ENCODE data around the gene AFF2. TPM values are rescaled to one million over a fixed set of nuclear protein-coding genes. Genes with fewer than 3 reads are reported as not detected.
A peak's percentile ranks its signal among the peaks of the same experiment; 100 is the strongest.

AFF2 gene
- total RNA-seq, 1 experiment from 2014 or later, result 0.19 TPM

DNA sequence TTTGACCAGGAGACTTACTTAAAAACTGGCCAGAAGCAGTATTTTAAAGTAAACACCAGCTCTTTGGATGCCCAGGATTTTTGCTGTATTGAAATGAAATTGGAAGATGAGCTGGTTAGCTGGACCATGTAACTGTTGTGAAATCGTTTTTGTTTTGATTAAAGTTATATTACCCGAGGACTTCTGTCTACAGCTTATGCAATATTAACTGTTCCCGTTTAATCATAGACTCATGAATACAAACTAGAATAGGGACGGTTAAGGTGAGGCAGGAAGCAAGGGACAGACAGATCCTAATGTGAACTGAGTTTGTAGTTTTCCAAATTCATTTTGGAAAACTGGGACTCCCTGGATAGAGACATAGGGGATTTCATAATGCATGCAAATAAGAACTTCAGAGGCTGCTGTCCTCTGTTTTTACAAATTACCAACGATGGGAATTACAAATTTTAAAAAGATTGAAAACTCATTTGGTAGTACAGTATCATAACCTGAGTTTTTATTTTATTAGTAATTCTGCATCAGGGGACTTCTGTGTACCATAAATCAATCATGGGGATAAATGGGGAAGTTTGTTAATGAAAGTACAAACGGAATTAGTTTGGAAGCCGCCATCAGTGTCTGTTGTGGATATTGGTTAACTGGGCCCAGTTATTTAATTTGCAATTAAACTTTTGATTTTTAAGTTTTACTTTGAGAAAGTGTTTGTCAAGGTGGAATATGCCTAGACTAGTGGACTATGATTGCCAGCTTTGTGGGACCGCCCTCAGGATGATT is 304.4 kb downstream of the AFF2 start:
- POLR2A ChIA-PET, result no interaction called here

DNA sequence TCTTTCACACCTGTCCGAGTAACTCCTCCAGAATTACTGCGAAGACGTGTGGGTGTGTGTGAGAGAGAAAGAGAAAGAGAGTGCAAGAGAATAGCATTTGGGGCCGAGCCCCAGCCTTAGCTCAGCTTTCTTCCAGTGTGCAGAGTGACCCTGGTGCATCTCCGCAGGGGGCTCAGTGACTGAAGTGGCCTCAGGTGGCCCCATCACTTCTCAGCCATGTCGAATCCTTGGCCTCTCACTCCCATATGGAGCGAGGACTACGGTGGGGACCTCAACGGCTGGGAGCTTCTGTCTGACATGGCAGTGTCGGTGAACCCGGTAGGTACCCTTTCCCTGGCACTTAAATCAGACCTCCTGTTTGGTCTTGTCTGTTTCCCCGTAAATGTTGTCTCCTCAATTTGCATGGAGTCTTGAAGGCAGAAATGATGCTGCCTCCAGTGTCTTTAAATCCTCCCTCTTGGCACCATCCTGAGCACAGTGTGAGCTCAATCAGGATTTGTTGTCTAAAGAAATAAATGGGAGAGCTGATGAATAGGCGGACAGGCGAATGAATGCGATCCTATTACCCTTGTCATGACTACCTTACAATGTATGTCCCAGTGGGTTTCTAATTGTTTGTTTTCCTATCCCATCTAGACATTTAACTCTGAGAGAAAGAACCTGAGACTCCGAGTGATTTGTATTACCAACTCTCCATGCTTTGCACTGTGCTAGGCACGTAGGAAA is 305.9 kb downstream of the AFF2 start:
- DNase-seq (ENCODE audit: unreplicated experiment), result no peak
- Mint-ChIP-seq H3K27ac (ENCODE audit: low read depth, unreplicated experiment) (no peak overlapping the region), H3K9me3 (ENCODE audit: unreplicated experiment) (peaks cover 19% of the 10 kb centered on the region), H3K4me3 (ENCODE audit: unreplicated experiment) (no peak overlapping the region), H3K27me3 (ENCODE audit: insufficient read depth, unreplicated experiment) (no peaks in the 10 kb centered on the region), H3K4me1 (ENCODE audit: insufficient read depth, unreplicated experiment) (peaks cover 4% of the 10 kb centered on the region), H3K36me3 (ENCODE audit: insufficient read depth, unreplicated experiment) (no peaks in the 10 kb centered on the region)
- TF ChIP-seq, protein P1, sequence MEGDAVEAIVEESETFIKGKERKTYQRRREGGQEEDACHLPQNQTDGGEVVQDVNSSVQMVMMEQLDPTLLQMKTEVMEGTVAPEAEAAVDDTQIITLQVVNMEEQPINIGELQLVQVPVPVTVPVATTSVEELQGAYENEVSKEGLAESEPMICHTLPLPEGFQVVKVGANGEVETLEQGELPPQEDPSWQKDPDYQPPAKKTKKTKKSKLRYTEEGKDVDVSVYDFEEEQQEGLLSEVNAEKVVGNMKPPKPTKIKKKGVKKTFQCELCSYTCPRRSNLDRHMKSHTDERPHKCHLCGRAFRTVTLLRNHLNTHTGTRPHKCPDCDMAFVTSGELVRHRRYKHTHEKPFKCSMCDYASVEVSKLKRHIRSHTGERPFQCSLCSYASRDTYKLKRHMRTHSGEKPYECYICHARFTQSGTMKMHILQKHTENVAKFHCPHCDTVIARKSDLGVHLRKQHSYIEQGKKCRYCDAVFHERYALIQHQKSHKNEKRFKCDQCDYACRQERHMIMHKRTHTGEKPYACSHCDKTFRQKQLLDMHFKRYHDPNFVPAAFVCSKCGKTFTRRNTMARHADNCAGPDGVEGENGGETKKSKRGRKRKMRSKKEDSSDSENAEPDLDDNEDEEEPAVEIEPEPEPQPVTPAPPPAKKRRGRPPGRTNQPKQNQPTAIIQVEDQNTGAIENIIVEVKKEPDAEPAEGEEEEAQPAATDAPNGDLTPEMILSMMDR (IDR thresholded peaks at IDR 0.05; ENCODE audit: unreplicated experiment), result no peak
- ChIA-PET POLR2A (no interaction called here), CTCF (no interaction called here)
- intact Hi-C loops (cut with micrococcal nuclease), result no loop called here
- no TSS peak for BruUV-seq (replicated peaks)

More for the DNA sequence above, 304.4 kb downstream of the AFF2 start:
- CTCF ChIA-PET, result no interaction called here
- BruUV-seq (replicated peaks), result no TSS peak
- peak; percentile 27 for DNase-seq (ENCODE audit: unreplicated experiment)
- Mint-ChIP-seq H3K4me3 (ENCODE audit: unreplicated experiment) (no peak overlapping the region), H3K4me1 (ENCODE audit: insufficient read depth, unreplicated experiment) (peaks cover 4% of the 10 kb centered on the region), H3K36me3 (ENCODE audit: insufficient read depth, unreplicated experiment) (no peaks in the 10 kb centered on the region), H3K27ac (ENCODE audit: low read depth, unreplicated experiment) (no peak overlapping the region), H3K27me3 (ENCODE audit: insufficient read depth, unreplicated experiment) (no peaks in the 10 kb centered on the region), H3K9me3 (ENCODE audit: unreplicated experiment) (peaks cover 12% of the 10 kb centered on the region)
- intact Hi-C loops (cut with micrococcal nuclease), result no loop called here
- TF ChIP-seq, protein P1 (IDR thresholded peaks at IDR 0.05; ENCODE audit: unreplicated experiment), result no peak

DNA sequence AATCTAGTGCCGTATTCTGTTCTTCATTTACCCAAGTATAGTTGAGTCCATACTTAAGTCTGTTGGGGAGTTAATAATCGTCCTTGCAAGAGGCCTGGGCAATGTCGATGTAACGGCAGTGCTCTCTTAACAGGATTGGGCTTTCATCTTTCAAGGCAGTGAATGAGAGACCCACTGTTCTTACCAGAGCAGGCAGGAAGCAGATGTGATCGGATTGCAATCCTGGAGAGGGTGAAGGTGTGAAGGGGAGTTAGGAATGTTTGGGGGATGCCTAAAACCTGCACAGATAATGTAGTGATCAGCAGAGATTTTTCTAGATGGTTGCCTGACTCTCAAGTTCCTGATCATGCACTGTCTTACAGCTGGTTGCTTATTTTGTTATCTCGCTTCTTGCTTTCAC is 308.4 kb downstream of the AFF2 start:
- H3K36me3 Mint-ChIP-seq (ENCODE audit: insufficient read depth, unreplicated experiment), result no peaks in the 10 kb centered on the region
- ChIA-PET POLR2A (no interaction called here), CTCF (no interaction called here)
- H3K27me3 Mint-ChIP-seq (ENCODE audit: insufficient read depth, unreplicated experiment), result no peaks in the 10 kb centered on the region
- DNase-seq (ENCODE audit: unreplicated experiment), result no peak
- H3K9me3 Mint-ChIP-seq (ENCODE audit: unreplicated experiment), result peaks cover 11% of the 10 kb centered on the region
- intact Hi-C loops (cut with micrococcal nuclease), result no loop called here
- TF ChIP-seq, protein P1 (IDR thresholded peaks at IDR 0.05; ENCODE audit: unreplicated experiment), result no peak
- H3K27ac Mint-ChIP-seq (ENCODE audit: low read depth, unreplicated experiment), result no peak overlapping the region
- peaks cover 4% of the 10 kb centered on the region for H3K4me1 Mint-ChIP-seq (ENCODE audit: insufficient read depth, unreplicated experiment)
- BruUV-seq (replicated peaks), result no TSS peak
- no peak overlapping the region for H3K4me3 Mint-ChIP-seq (ENCODE audit: unreplicated experiment)

DNA sequence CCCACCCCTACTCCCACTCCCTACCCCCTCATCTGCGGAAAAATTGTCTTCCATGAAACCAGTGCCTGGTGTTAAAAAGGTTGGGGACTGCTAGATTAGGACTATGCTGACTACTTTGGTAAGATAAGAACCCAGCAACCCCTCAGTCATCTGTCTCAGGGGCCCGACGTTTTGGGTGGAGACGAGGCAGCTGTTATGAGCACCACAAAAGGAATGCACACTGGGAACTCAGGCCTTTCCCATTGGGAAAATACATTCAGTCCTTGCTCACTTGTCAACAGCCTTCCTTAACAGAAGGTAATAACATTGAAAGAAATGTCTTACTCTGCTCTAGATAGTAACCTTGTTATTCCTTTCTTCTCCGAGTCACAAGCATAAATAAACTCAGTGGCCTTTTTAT is 310.8 kb downstream of the AFF2 start:
- Mint-ChIP-seq H3K27me3 (ENCODE audit: insufficient read depth, unreplicated experiment) (no peaks in the 10 kb centered on the region), H3K27ac (ENCODE audit: low read depth, unreplicated experiment) (no peak overlapping the region), H3K4me3 (ENCODE audit: unreplicated experiment) (no peak overlapping the region), H3K36me3 (ENCODE audit: insufficient read depth, unreplicated experiment) (no peaks in the 10 kb centered on the region), H3K4me1 (ENCODE audit: insufficient read depth, unreplicated experiment) (no peaks in the 10 kb centered on the region), H3K9me3 (ENCODE audit: unreplicated experiment) (peaks cover 11% of the 10 kb centered on the region)
- POLR2A ChIA-PET, result interaction anchor here (0.6 kb wide), 1 partner anchor 730 kb away, joined by 3 read pairs; no protein-coding TSS in a partner anchor
- intact Hi-C loops (cut with micrococcal nuclease), result no loop called here
- CTCF ChIA-PET, result no interaction called here
- TF ChIP-seq, protein P1 (IDR thresholded peaks at IDR 0.05; ENCODE audit: unreplicated experiment), result no peak
- DNase-seq (ENCODE audit: unreplicated experiment), result peak; percentile 8
- BruUV-seq (replicated peaks), result no TSS peak
